ENCODE measurements around the gene EVPL.

Gene EVPL

GRCh38 chr17:75959051-75959838 lies 67.9 kb downstream of the EVPL start:
- DNase-seq: no peak
